HepG2 (cell line): ENCODE results near the gene SLC36A3. TPM values are rescaled to one million over a fixed set of nuclear protein-coding genes. Genes with fewer than 3 reads are reported as not detected.

Source experiments
- FOXM1 ChIP-seq: sonication (generic); formaldehyde crosslinking; IDR thresholded peaks from 2 replicates; pipeline ENCODE4 v1.5.0; 2020; ENCODE audit warnings: missing genetic modification reagents
- HMG20B ChIP-seq: conservative IDR thresholded peaks from 2 replicates; pipeline ENCODE4 v1.6.1; 2016; ENCODE audit warnings: missing genetic modification reagents, missing compliant biosample characterization
- IRF2 ChIP-seq: IDR thresholded peaks from 2 replicates; pipeline ENCODE4 v1.6.1; 2018; ENCODE audit warnings: missing genetic modification reagents, missing compliant biosample characterization
- NRL ChIP-seq: sonication (generic); formaldehyde crosslinking; IDR thresholded peaks from 2 replicates; pipeline ENCODE4 v1.5.0; 2020; ENCODE audit warnings: missing genetic modification reagents, mild to moderate bottlenecking, moderate library complexity, borderline replicate concordance
- RAD21 ChIP-seq: fragments of 450-650 bp; formaldehyde crosslinking; IDR thresholded peaks from 2 replicates; pipeline ENCODE4 v1.5.0; 2020; ENCODE audit warnings: mild to moderate bottlenecking
- SNAI1 ChIP-seq: sonication (generic); formaldehyde crosslinking; IDR thresholded peaks from 2 replicates; pipeline ENCODE4 v1.5.0; 2020; ENCODE audit warnings: mild to moderate bottlenecking, missing genetic modification reagents, borderline replicate concordance
- SRSF1 ChIP-seq: fragments of 200-400 bp; formaldehyde crosslinking; optimal IDR thresholded peaks from 2 replicates; pipeline ENCODE3; 2017; ENCODE audit warnings: mild to moderate bottlenecking, low read depth, low read length, moderate library complexity
- SRSF4 ChIP-seq: fragments of 200-400 bp; formaldehyde crosslinking; IDR thresholded peaks from one replicate; pipeline ENCODE4 v1.6.1; 2018; ENCODE audit warnings: mild to moderate bottlenecking, low read depth, low read length, moderate library complexity; ENCODE audit not compliant: poor library complexity, severe bottlenecking
- TAF15 ChIP-seq: fragments of 200-400 bp; formaldehyde crosslinking; IDR thresholded peaks from one replicate; pipeline ENCODE4 v1.6.1; 2018; ENCODE audit warnings: mild to moderate bottlenecking, low read depth, low read length; ENCODE audit not compliant: poor library complexity, severe bottlenecking
- TEAD3 ChIP-seq: optimal IDR thresholded peaks from 2 replicates; pipeline ENCODE3; 2016; ENCODE audit warnings: borderline replicate concordance
- THYN1 ChIP-seq: sonication (generic); formaldehyde crosslinking; IDR thresholded peaks from 2 replicates; pipeline ENCODE4 v1.8.1; 2023; ENCODE audit warnings: low read depth, mild to moderate bottlenecking, moderate library complexity, missing genetic modification reagents, borderline replicate concordance
- ZFP36L1 ChIP-seq: sonication (generic); formaldehyde crosslinking; IDR thresholded peaks from 2 replicates; pipeline ENCODE4 v1.8.0; 2022; ENCODE audit warnings: mild to moderate bottlenecking, missing genetic modification reagents, moderate library complexity
- ZMYM4 ChIP-seq: sonication (generic); formaldehyde crosslinking; IDR thresholded peaks from 2 replicates; pipeline ENCODE4 v1.8.1; 2023; ENCODE audit warnings: mild to moderate bottlenecking, missing genetic modification reagents
- ZNF326 ChIP-seq: sonication (generic); formaldehyde crosslinking; IDR thresholded peaks from 2 replicates; pipeline ENCODE4 v1.4.0; 2020; ENCODE audit warnings: missing genetic modification reagents, borderline replicate concordance
- ZNF34 ChIP-seq: sonication (generic); formaldehyde crosslinking; IDR thresholded peaks from 2 replicates; pipeline ENCODE4 v1.4.0; 2020; ENCODE audit warnings: mild to moderate bottlenecking, missing genetic modification reagents, borderline replicate concordance
- ZNF367 ChIP-seq: sonication (generic); formaldehyde crosslinking; IDR thresholded peaks from 2 replicates; pipeline ENCODE4 v1.4.0; 2020; ENCODE audit warnings: missing genetic modification reagents, borderline replicate concordance
- ZNF781 ChIP-seq: sonication (generic); formaldehyde crosslinking; IDR thresholded peaks from 2 replicates; pipeline ENCODE4 v1.5.1; 2020; ENCODE audit warnings: borderline replicate concordance, mild to moderate bottlenecking, missing genetic modification reagents; ENCODE audit errors: not compliant biosample characterization
- polyA plus RNA-seq, 8 experiments: library from polyadenylated mRNA; depleted of rRNA in 3 of 8; stranded (reverse) in 7 of 8; unstranded in 1 of 8; fragments of >200 nt; fragmentation: Illumina TruSeq in 4 of 8; extraction: Trizol in 4 of 8; gene quantifications; 2 replicates each; pipeline versions ENCODE4 v1.2.1 to v1.2.3, GENCODE V29; 2011 to 2016; ENCODE audit warnings: low read depth in 4 of 8, missing spikeins in 1 of 8, mixed read lengths in 1 of 8; ENCODE audit not compliant: insufficient read depth in 1 of 8
- total RNA-seq, 5 experiments: library from RNA; depleted of rRNA; stranded (reverse); fragments of >200 nt; fragmentation: Illumina TruSeq; extraction: Trizol; gene quantifications; 2 replicates each; pipeline ENCODE4 v1.2.3, GENCODE V29; 2016; ENCODE audit warnings: low read depth in 1 of 5
- TF ChIP-seq, protein P1 (sequence below): IDR thresholded peaks from 2 replicates; pipeline ENCODE4 v1.6.1; 2016
- TF ChIP-seq, protein P2 (sequence below): fragments of 450-650 bp; IDR thresholded peaks from 2 replicates; pipeline ENCODE4 v1.6.1; 2017
- TF ChIP-seq, protein P3 (sequence below): sonication (generic); formaldehyde crosslinking; IDR thresholded peaks from 2 replicates; pipeline ENCODE4 v1.8.0; 2022; ENCODE audit warnings: missing genetic modification reagents, mild to moderate bottlenecking, inconsistent platforms, borderline replicate concordance
- TF ChIP-seq, protein P4 (sequence below): sonication (generic); formaldehyde crosslinking; IDR thresholded peaks from 2 replicates; pipeline ENCODE4 v1.4.0; 2020; ENCODE audit warnings: missing genetic modification reagents, borderline replicate concordance
- TF ChIP-seq, protein P5 (sequence below): IDR thresholded peaks from 2 replicates; pipeline ENCODE4 v1.6.1; 2012; ENCODE audit warnings: inconsistent platforms

Gene SLC36A3
- total and polyA plus RNA-seq, 2 of the 13 experiments (the other 11 are each of a cell fraction or from before 2014, with no cell fraction given): not detected

DNA sequence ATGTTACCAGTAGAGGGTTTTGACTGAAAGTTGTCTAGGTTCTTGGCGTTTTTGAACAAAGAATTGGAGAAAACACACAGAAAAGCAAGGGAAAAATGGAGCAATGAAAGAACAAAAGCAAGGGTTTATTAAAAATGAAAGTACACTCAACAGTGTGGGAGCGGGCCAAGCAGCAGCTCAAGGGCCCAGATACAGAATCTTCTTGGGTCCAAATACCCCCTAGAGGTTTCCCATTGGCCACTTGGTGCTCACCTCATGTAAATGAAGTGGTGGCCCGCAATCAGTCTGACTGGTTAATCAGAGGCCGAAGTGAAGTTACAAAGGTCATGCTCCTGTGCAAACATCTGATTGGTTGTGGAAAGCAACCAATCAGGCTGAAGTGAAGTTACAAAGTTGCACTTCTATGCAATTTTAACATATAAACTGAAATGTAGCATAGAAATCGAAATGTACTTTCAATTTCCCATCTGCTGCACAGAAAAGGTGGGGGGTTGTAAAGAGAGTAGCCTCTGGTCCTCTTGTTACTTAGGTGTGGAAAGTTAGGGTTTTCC, 52.5 kb downstream of the SLC36A3 start (continued):
- TF ChIP-seq, protein P1, sequence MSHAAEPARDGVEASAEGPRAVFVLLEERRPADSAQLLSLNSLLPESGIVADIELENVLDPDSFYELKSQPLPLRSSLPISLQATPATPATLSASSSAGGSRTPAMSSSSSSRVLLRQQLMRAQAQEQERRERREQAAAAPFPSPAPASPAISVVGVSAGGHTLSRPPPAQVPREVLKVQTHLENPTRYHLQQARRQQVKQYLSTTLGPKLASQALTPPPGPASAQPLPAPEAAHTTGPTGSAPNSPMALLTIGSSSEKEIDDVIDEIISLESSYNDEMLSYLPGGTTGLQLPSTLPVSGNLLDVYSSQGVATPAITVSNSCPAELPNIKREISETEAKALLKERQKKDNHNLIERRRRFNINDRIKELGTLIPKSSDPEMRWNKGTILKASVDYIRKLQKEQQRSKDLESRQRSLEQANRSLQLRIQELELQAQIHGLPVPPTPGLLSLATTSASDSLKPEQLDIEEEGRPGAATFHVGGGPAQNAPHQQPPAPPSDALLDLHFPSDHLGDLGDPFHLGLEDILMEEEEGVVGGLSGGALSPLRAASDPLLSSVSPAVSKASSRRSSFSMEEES (CRISPR knock-in tag): no peak
- no peak for TF ChIP-seq ZNF34
- TF ChIP-seq, protein P2, sequence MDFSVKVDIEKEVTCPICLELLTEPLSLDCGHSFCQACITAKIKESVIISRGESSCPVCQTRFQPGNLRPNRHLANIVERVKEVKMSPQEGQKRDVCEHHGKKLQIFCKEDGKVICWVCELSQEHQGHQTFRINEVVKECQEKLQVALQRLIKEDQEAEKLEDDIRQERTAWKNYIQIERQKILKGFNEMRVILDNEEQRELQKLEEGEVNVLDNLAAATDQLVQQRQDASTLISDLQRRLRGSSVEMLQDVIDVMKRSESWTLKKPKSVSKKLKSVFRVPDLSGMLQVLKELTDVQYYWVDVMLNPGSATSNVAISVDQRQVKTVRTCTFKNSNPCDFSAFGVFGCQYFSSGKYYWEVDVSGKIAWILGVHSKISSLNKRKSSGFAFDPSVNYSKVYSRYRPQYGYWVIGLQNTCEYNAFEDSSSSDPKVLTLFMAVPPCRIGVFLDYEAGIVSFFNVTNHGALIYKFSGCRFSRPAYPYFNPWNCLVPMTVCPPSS: no peak
- no peak for TF ChIP-seq SNAI1
- no peak for TF ChIP-seq NRL (CRISPR knock-in tag)
- no peak for TF ChIP-seq ZNF781 (CRISPR knock-in tag)
- no peak for TF ChIP-seq ZMYM4 (CRISPR knock-in tag)
- no peak for TF ChIP-seq SRSF1
- TF ChIP-seq ZNF367 (CRISPR knock-in tag): no peak
- no peak for TF ChIP-seq FOXM1
- no peak for TF ChIP-seq THYN1 (CRISPR knock-in tag)
- TF ChIP-seq, protein P3, sequence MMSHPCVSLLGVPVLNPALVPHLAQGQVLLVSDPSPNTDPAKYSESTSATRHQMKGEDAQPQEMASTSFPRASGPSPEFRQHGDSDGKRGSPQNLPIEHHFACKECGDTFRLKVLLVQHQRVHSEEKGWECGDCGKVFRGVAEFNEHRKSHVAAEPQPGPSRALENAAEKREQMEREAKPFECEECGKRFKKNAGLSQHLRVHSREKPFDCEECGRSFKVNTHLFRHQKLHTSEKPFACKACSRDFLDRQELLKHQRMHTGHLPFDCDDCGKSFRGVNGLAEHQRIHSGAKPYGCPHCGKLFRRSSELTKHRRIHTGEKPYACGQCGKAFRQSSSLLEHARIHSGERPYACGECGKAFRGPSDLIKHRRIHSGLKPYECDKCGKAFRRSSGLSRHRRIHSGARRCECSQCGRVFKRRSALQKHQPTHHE (CRISPR knock-in tag): no peak
- no peak for TF ChIP-seq TEAD3 (CRISPR knock-in tag)
- TF ChIP-seq TAF15: no peak
- TF ChIP-seq RAD21 (CRISPR knock-in tag): no peak
- no peak for TF ChIP-seq ZFP36L1 (CRISPR knock-in tag)
- no peak for TF ChIP-seq IRF2
- no peak for TF ChIP-seq HMG20B
- TF ChIP-seq, protein P4, sequence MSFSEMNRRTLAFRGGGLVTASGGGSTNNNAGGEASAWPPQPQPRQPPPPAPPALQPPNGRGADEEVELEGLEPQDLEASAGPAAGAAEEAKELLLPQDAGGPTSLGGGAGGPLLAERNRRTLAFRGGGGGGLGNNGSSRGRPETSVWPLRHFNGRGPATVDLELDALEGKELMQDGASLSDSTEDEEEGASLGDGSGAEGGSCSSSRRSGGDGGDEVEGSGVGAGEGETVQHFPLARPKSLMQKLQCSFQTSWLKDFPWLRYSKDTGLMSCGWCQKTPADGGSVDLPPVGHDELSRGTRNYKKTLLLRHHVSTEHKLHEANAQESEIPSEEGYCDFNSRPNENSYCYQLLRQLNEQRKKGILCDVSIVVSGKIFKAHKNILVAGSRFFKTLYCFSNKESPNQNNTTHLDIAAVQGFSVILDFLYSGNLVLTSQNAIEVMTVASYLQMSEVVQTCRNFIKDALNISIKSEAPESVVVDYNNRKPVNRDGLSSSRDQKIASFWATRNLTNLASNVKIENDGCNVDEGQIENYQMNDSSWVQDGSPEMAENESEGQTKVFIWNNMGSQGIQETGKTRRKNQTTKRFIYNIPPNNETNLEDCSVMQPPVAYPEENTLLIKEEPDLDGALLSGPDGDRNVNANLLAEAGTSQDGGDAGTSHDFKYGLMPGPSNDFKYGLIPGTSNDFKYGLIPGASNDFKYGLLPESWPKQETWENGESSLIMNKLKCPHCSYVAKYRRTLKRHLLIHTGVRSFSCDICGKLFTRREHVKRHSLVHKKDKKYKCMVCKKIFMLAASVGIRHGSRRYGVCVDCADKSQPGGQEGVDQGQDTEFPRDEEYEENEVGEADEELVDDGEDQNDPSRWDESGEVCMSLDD: no peak
- TF ChIP-seq SRSF4: no peak
- TF ChIP-seq, protein P5, sequence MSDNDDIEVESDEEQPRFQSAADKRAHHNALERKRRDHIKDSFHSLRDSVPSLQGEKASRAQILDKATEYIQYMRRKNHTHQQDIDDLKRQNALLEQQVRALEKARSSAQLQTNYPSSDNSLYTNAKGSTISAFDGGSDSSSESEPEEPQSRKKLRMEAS: no peak; the same call in 1 of the 2 replicates
- no peak for TF ChIP-seq ZNF326
